Measurements from ENCODE around the gene YPEL2.

The YPEL2 gene

GRCh38 chr17:59298521-59298920, 32.9 kb upstream of the YPEL2 start:
- H3K9ac ChIP-seq (ENCODE audit: low read depth, low read length, poor library complexity), result no peak overlapping the region
- WGBS, 2 donors (ENCODE audit: extremely low coverage in 2 of 2, insufficient read length in 2 of 2, insufficient replicate concordance in 1 of 2), result no CpG with 5 or more reads among the region's 2 CpGs
- no peaks in the 10 kb centered on the region for H3K79me1 ChIP-seq (ENCODE audit: low read depth, low read length)
- no peak overlapping the region for H2BK5ac ChIP-seq (ENCODE audit: low read length)
- no peak overlapping the region for H3K4me3 ChIP-seq (ENCODE audit: low read length in 2 of 2)
- no peak overlapping the region for H2BK15ac ChIP-seq (ENCODE audit: low read length)
- H3K4me2 ChIP-seq (ENCODE audit: insufficient read depth, low read length, poor library complexity, severe bottlenecking), result no peak overlapping the region
- DNase-seq (ENCODE audit: low spot score), result no peak
- H4K8ac ChIP-seq (ENCODE audit: low read depth, low read length), result no peak overlapping the region
- no peak overlapping the region for H2AFZ ChIP-seq (ENCODE audit: low read length)
- no peak overlapping the region for H3K23ac ChIP-seq (ENCODE audit: low read depth, low read length, poor library complexity)
- H4K91ac ChIP-seq (ENCODE audit: low read depth, low read length, poor library complexity), result no peak overlapping the region
- no peak overlapping the region for H3K14ac ChIP-seq (ENCODE audit: low read length)
- H3K27me3 ChIP-seq (ENCODE audit: control insufficient read depth in 3 of 3, insufficient read depth in 3 of 3, low read depth in 1 of 3, low read length in 3 of 3), result no peaks in the 10 kb centered on the region
- H3K4me1 ChIP-seq (ENCODE audit: control insufficient read depth in 2 of 2, insufficient read depth in 1 of 2, low read depth in 1 of 2, low read length in 2 of 2), result peaks cover 0 to 8% of the 10 kb centered on the region in 2 donors
- no peaks in the 10 kb centered on the region for H3K9me3 ChIP-seq (replicated peaks in 1 of 2; ENCODE audit: control insufficient read depth in 2 of 2, insufficient read depth in 1 of 2, low read depth in 1 of 2, low read length in 2 of 2)
- no peak overlapping the region for H2BK120ac ChIP-seq (ENCODE audit: low read depth, low read length)
- H2AK5ac ChIP-seq (ENCODE audit: low read depth, low read length), result no peak overlapping the region
- H3K36me3 ChIP-seq (replicated peaks in 1 of 2; ENCODE audit: control insufficient read depth in 2 of 2, insufficient read depth in 2 of 2, low read length in 2 of 2), result no peaks in the 10 kb centered on the region
- H3K18ac ChIP-seq (ENCODE audit: low read length), result no peak overlapping the region
- no peak overlapping the region for H3K27ac ChIP-seq (replicated peaks; ENCODE audit: low read length)
- no peak overlapping the region for H3K4ac ChIP-seq (ENCODE audit: low read length)
- no peak overlapping the region for H2BK12ac ChIP-seq (ENCODE audit: low read length)

- Histone ChIP-seq H3K79me1 (ENCODE audit: low read depth, low read length) (no peaks in the 10 kb centered on the region), H3K14ac (ENCODE audit: low read length) (no peak overlapping the region), H4K8ac (ENCODE audit: low read depth, low read length) (no peak overlapping the region), H3K9ac (ENCODE audit: low read depth, low read length, poor library complexity) (no peak overlapping the region), H3K9me3 (replicated peaks in 1 of 2; ENCODE audit: control insufficient read depth in 2 of 2, insufficient read depth in 1 of 2, low read depth in 1 of 2, low read length in 2 of 2) (no peaks in the 10 kb centered on the region), H3K4me2 (ENCODE audit: insufficient read depth, low read length, poor library complexity, severe bottlenecking) (no peak overlapping the region), H2AK5ac (ENCODE audit: low read depth, low read length) (no peak overlapping the region), H3K27ac (replicated peaks; ENCODE audit: low read length) (no peak overlapping the region), H3K23ac (ENCODE audit: low read depth, low read length, poor library complexity) (no peak overlapping the region), H3K18ac (ENCODE audit: low read length) (no peak overlapping the region), H2BK12ac (ENCODE audit: low read length) (no peak overlapping the region), H2BK5ac (ENCODE audit: low read length) (no peak overlapping the region), H3K36me3 (replicated peaks in 1 of 2; ENCODE audit: control insufficient read depth in 2 of 2, insufficient read depth in 2 of 2, low read length in 2 of 2) (no peaks in the 10 kb centered on the region), H4K91ac (ENCODE audit: low read depth, low read length, poor library complexity) (no peak overlapping the region), H3K4me3 (ENCODE audit: low read length in 2 of 2) (no peak overlapping the region), H3K4ac (ENCODE audit: low read length) (no peak overlapping the region), H3K4me1 (ENCODE audit: control insufficient read depth in 2 of 2, insufficient read depth in 1 of 2, low read depth in 1 of 2, low read length in 2 of 2) (peaks cover 0 to 8% of the 10 kb centered on the region in 2 donors), H2BK120ac (ENCODE audit: low read depth, low read length) (no peak overlapping the region), H2BK15ac (ENCODE audit: low read length) (no peak overlapping the region), H3K27me3 (ENCODE audit: control insufficient read depth in 3 of 3, insufficient read depth in 3 of 3, low read depth in 1 of 3, low read length in 3 of 3) (no peaks in the 10 kb centered on the region), H2AFZ (ENCODE audit: low read length) (no peak overlapping the region)
- no peak for DNase-seq (ENCODE audit: low spot score)
- no CpG with 5 or more reads among the region's 2 CpGs for WGBS, 2 donors (ENCODE audit: extremely low coverage in 2 of 2, insufficient read length in 2 of 2, insufficient replicate concordance in 1 of 2)
These were observed 31.9 kb upstream of the YPEL2 start for GRCh38 chr17:59299400-59300092.

GRCh38 chr17:59300941-59301340, 30.5 kb upstream of the YPEL2 start:
- Histone ChIP-seq H3K36me3 (replicated peaks in 1 of 2; ENCODE audit: control insufficient read depth in 2 of 2, insufficient read depth in 2 of 2, low read length in 2 of 2) (no peaks in the 10 kb centered on the region), H4K8ac (ENCODE audit: low read depth, low read length) (no peak overlapping the region), H2BK15ac (ENCODE audit: low read length) (no peak overlapping the region), H3K4ac (ENCODE audit: low read length) (no peak overlapping the region), H4K91ac (ENCODE audit: low read depth, low read length, poor library complexity) (no peak overlapping the region), H3K4me3 (ENCODE audit: low read length in 2 of 2) (no peak overlapping the region), H3K4me1 (ENCODE audit: control insufficient read depth in 2 of 2, insufficient read depth in 1 of 2, low read depth in 1 of 2, low read length in 2 of 2) (peaks cover 0 to 5% of the 10 kb centered on the region in 2 donors), H3K79me1 (ENCODE audit: low read depth, low read length) (no peaks in the 10 kb centered on the region), H3K18ac (ENCODE audit: low read length) (no peak overlapping the region), H2BK12ac (ENCODE audit: low read length) (no peak overlapping the region), H3K23ac (ENCODE audit: low read depth, low read length, poor library complexity) (no peak overlapping the region), H2AFZ (ENCODE audit: low read length) (no peak overlapping the region), H2AK5ac (ENCODE audit: low read depth, low read length) (no peak overlapping the region), H3K27ac (replicated peaks; ENCODE audit: low read length) (no peak overlapping the region), H3K27me3 (ENCODE audit: control insufficient read depth in 3 of 3, insufficient read depth in 3 of 3, low read depth in 1 of 3, low read length in 3 of 3) (no peaks in the 10 kb centered on the region), H2BK120ac (ENCODE audit: low read depth, low read length) (no peak overlapping the region), H3K9me3 (replicated peaks in 1 of 2; ENCODE audit: control insufficient read depth in 2 of 2, insufficient read depth in 1 of 2, low read depth in 1 of 2, low read length in 2 of 2) (no peaks in the 10 kb centered on the region), H3K4me2 (ENCODE audit: insufficient read depth, low read length, poor library complexity, severe bottlenecking) (no peak overlapping the region), H3K9ac (ENCODE audit: low read depth, low read length, poor library complexity) (no peak overlapping the region), H2BK5ac (ENCODE audit: low read length) (no peak overlapping the region), H3K14ac (ENCODE audit: low read length) (no peak overlapping the region)
- no CpG with 5 or more reads among the region's 5 CpGs for WGBS, 2 donors (ENCODE audit: extremely low coverage in 2 of 2, insufficient read length in 2 of 2, insufficient replicate concordance in 1 of 2)
- DNase-seq (ENCODE audit: low spot score), result no peak

GRCh38 chr17:59304811-59305210, 26.6 kb upstream of the YPEL2 start:
- no peak overlapping the region for H2AFZ ChIP-seq (ENCODE audit: low read length)
- no peak overlapping the region for H3K4me2 ChIP-seq (ENCODE audit: insufficient read depth, low read length, poor library complexity, severe bottlenecking)
- DNase-seq (ENCODE audit: low spot score), result no peak
- no peak overlapping the region for H3K4ac ChIP-seq (ENCODE audit: low read length)
- no peaks in the 10 kb centered on the region for H3K36me3 ChIP-seq (replicated peaks in 1 of 2; ENCODE audit: control insufficient read depth in 2 of 2, insufficient read depth in 2 of 2, low read length in 2 of 2)
- H2BK120ac ChIP-seq (ENCODE audit: low read depth, low read length), result no peak overlapping the region
- H4K8ac ChIP-seq (ENCODE audit: low read depth, low read length), result no peak overlapping the region
- no peaks in the 10 kb centered on the region for H3K79me1 ChIP-seq (ENCODE audit: low read depth, low read length)
- no peak overlapping the region for H3K27ac ChIP-seq (replicated peaks; ENCODE audit: low read length)
- no peak overlapping the region for H2AK5ac ChIP-seq (ENCODE audit: low read depth, low read length)
- no peak overlapping the region for H3K9ac ChIP-seq (ENCODE audit: low read depth, low read length, poor library complexity)
- no peak overlapping the region for H4K91ac ChIP-seq (ENCODE audit: low read depth, low read length, poor library complexity)
- H3K4me1 ChIP-seq (ENCODE audit: control insufficient read depth in 2 of 2, insufficient read depth in 1 of 2, low read depth in 1 of 2, low read length in 2 of 2), result no peaks in the 10 kb centered on the region
- no peak overlapping the region for H2BK5ac ChIP-seq (ENCODE audit: low read length)
- H3K9me3 ChIP-seq (replicated peaks in 1 of 2; ENCODE audit: control insufficient read depth in 2 of 2, insufficient read depth in 1 of 2, low read depth in 1 of 2, low read length in 2 of 2), result no peaks in the 10 kb centered on the region
- no peak overlapping the region for H3K14ac ChIP-seq (ENCODE audit: low read length)
- no peak overlapping the region for H3K4me3 ChIP-seq (ENCODE audit: low read length in 2 of 2)
- no peak overlapping the region for H2BK12ac ChIP-seq (ENCODE audit: low read length)
- WGBS, 2 donors (ENCODE audit: extremely low coverage in 2 of 2, insufficient read length in 2 of 2, insufficient replicate concordance in 1 of 2), result no CpG with 5 or more reads among the region's 2 CpGs
- no peak overlapping the region for H2BK15ac ChIP-seq (ENCODE audit: low read length)
- no peaks in the 10 kb centered on the region for H3K27me3 ChIP-seq (ENCODE audit: control insufficient read depth in 3 of 3, insufficient read depth in 3 of 3, low read depth in 1 of 3, low read length in 3 of 3)
- H3K18ac ChIP-seq (ENCODE audit: low read length), result no peak overlapping the region
- no peak overlapping the region for H3K23ac ChIP-seq (ENCODE audit: low read depth, low read length, poor library complexity)
